K562 (cell line): ENCODE measurements around the gene NFATC1. TPM values are rescaled to one million over a fixed set of nuclear protein-coding genes. Genes with fewer than 3 reads are reported as not detected.

Experiments
- ATAC-seq: fragments of 200-7000 bp; cut with Tn5 transposase; 3 replicates; pipeline ENCODE4 v1.9.1; 2020; ENCODE audit warnings: moderate library complexity
- BruUV-seq: library from RNA; stranded (reverse); fragments of 400-500 nt; replicated peaks from 2 replicates; lab custom pipeline; 2021; lab: Mats Ljungman, UMichigan
- CTCF ChIA-PET: fragments of 300-600 bp; formaldehyde crosslinking; extraction: SDS; loops from one replicate; lab custom pipeline; 2021; ENCODE audit warnings: low intra/inter-chr PET ratio; lab: Yijun Ruan, JAX
- POLR2A ChIA-PET: fragments of 300-600, 350-650 bp; sonication (Branson Sonifier 250); formaldehyde crosslinking; extraction: SDS; loops from one replicate; lab custom pipeline; 2021; ENCODE audit warnings: antibody characterized with exemption, inconsistent platforms; lab: Yijun Ruan, JAX
- DNase-seq, 4 experiments: peaks; one replicate each; pipeline versions ENCODE4 v3.0.0 to v3.0.0-alpha.2; 2011 to 2018; ENCODE audit warnings: low spot score in 3 of 4, mixed read lengths in 3 of 4; ENCODE audit errors: extremely low read depth in 1 of 4
- FAIRE-seq: peaks from 2 replicates; lab custom pipeline; 2011; peaks lifted over from hg19 to GRCh38; lab: Jason Lieb, UNC
- H2AFZ ChIP-seq: 2 replicates; pipeline ENCODE4 v1.6.0; 2011; ENCODE audit warnings: low read depth, low read length, control low read depth, inconsistent platforms
- H3K27ac ChIP-seq: fragments of 200-600 bp; 3 replicates; pipeline ENCODE4 v1.8.0; 2011; ENCODE audit warnings: low read depth, mild to moderate bottlenecking, control low read depth, inconsistent platforms, low read length, moderate library complexity, mixed read lengths; ENCODE audit errors: extremely low read depth
- H3K27me3 ChIP-seq, 2 experiments: fragments of 300-600 bp in 1 of 2; 2 replicates in 1 of 2; 3 replicates in 1 of 2; pipeline versions ENCODE4 v1.6.0 to v1.8.0; 2011; ENCODE audit warnings: inconsistent platforms in 2 of 2, low read length in 2 of 2, mild to moderate bottlenecking in 1 of 2, mixed read lengths in 1 of 2, moderate library complexity in 1 of 2; ENCODE audit not compliant: control insufficient read depth in 2 of 2, insufficient read depth in 2 of 2
- H3K36me3 ChIP-seq: fragments of 300-600 bp; 3 replicates; pipeline ENCODE4 v1.8.0; 2011; ENCODE audit warnings: mild to moderate bottlenecking, low read length, inconsistent platforms; ENCODE audit not compliant: control insufficient read depth, insufficient read depth
- H3K4me1 ChIP-seq, 2 experiments: fragments of 200-600 bp in 1 of 2; replicated peaks in 1 of 2; 2 replicates in 1 of 2; 3 replicates in 1 of 2; pipeline versions ENCODE4 v1.5.1 to v1.8.0; 2011; ENCODE audit warnings: inconsistent platforms in 2 of 2, low read length in 2 of 2, mild to moderate bottlenecking in 1 of 2, mixed read lengths in 1 of 2, moderate library complexity in 1 of 2; ENCODE audit not compliant: control insufficient read depth in 2 of 2, insufficient read depth in 2 of 2
- H3K4me2 ChIP-seq: 2 replicates; pipeline ENCODE4 v1.6.1; 2011; ENCODE audit warnings: low read length, control low read depth, inconsistent platforms, mixed read lengths; ENCODE audit not compliant: insufficient read depth
- H3K4me3 ChIP-seq: fragments of 200-600 bp; sonication (generic), shearing (Covaris generic); 2 replicates; pipeline ENCODE4 v1.5.1; 2016; ENCODE audit warnings: control low read depth, inconsistent platforms
- H3K79me2 ChIP-seq: fragments of 200-600 bp; 3 replicates; pipeline ENCODE4 v1.8.0; 2011; ENCODE audit warnings: low read length, inconsistent platforms; ENCODE audit not compliant: control insufficient read depth, insufficient read depth
- H3K9ac ChIP-seq, 2 experiments: 2 replicates each; pipeline versions ENCODE4 v1.6.0 to v1.6.1; 2011; ENCODE audit warnings: low read depth in 2 of 2, low read length in 2 of 2, control low read depth in 1 of 2, inconsistent platforms in 1 of 2, mild to moderate bottlenecking in 1 of 2, mixed read lengths in 1 of 2; ENCODE audit not compliant: insufficient read depth in 1 of 2
- H3K9me1 ChIP-seq: one replicate; pipeline ENCODE4 v1.6.0; 2011; ENCODE audit warnings: inconsistent platforms, mild to moderate bottlenecking, low read length, moderate library complexity; ENCODE audit not compliant: control insufficient read depth, insufficient read depth
- H3K9me3 ChIP-seq: replicated peaks from 2 replicates; pipeline ENCODE4 v1.5.1; 2011; ENCODE audit warnings: low read depth, low read length, inconsistent platforms; ENCODE audit not compliant: control insufficient read depth, insufficient read depth
- H4K20me1 ChIP-seq: replicated peaks from 2 replicates; pipeline ENCODE4 v1.6.1; 2011; ENCODE audit warnings: low read length, inconsistent platforms, mixed read lengths; ENCODE audit not compliant: control insufficient read depth, insufficient read depth
- C11orf30 ChIP-seq: fragments of 450-650 bp; IDR thresholded peaks from 2 replicates; pipeline ENCODE4 v1.6.1; 2016; ENCODE audit warnings: low read depth, mild to moderate bottlenecking
- NCOR1 ChIP-seq: fragments of 450-650 bp; IDR thresholded peaks from 2 replicates; pipeline ENCODE4 v1.6.1; 2016; ENCODE audit warnings: mild to moderate bottlenecking, moderate library complexity
- NFATC3 ChIP-seq: fragments of 450-650 bp; IDR thresholded peaks from 2 replicates; pipeline ENCODE4 v1.6.1; 2017; ENCODE audit warnings: mild to moderate bottlenecking
- RBFOX2 ChIP-seq: fragments of 200-400 bp; formaldehyde crosslinking; IDR thresholded peaks from 2 replicates; pipeline ENCODE4 v1.6.1; 2017; ENCODE audit warnings: low read depth, mild to moderate bottlenecking, low read length, moderate library complexity
- RNF2 ChIP-seq: sonication (generic); IDR thresholded peaks from 2 replicates; pipeline ENCODE4 v1.6.1; 2016
- SETDB1 ChIP-seq: IDR thresholded peaks from one replicate; pipeline ENCODE4 v1.6.1; 2012; ENCODE audit warnings: low read length, control low read depth, inconsistent platforms
- SFPQ ChIP-seq: fragments of 200-400 bp; formaldehyde crosslinking; IDR thresholded peaks from 2 replicates; pipeline ENCODE4 v1.6.1; 2017; ENCODE audit warnings: mild to moderate bottlenecking, low read depth, low read length, moderate library complexity
- STAT5A ChIP-seq: IDR thresholded peaks from 2 replicates; pipeline ENCODE4 v1.6.1; 2012; ENCODE audit warnings: low read length, inconsistent platforms, borderline replicate concordance
- TEAD2 ChIP-seq: fragments of 450-650 bp; IDR thresholded peaks from 2 replicates; pipeline ENCODE4 v1.6.1; 2016; ENCODE audit warnings: missing genetic modification characterization, control low read depth, missing compliant biosample characterization
- UBTF ChIP-seq, 2 experiments: IDR thresholded peaks; 2 replicates each; pipeline ENCODE4 v1.6.1; 2012; ENCODE audit warnings: improper control_type of control experiment in 2 of 2, low read depth in 2 of 2, low read length in 2 of 2, borderline replicate concordance in 1 of 2
- ZNF780A ChIP-seq: fragments of 250-450 bp; sonication (Bioruptor Pico); IDR thresholded peaks from 2 replicates; pipeline ENCODE4 v1.5.0; 2021; ENCODE audit warnings: mild to moderate bottlenecking
- WGBS: fragments of 100-300 bp; shearing (Covaris generic); methylation state at CpG from one replicate; pipeline ENCODE4 v1.1.6; 2016; ENCODE audit warnings: low coverage, mixed read lengths; ENCODE audit not compliant: insufficient coverage; ENCODE audit errors: missing lambda C conversion rate; 5-methylcytosine and 5-hydroxymethylcytosine counted together
- in situ Hi-C: fragments of 300-500 bp; cut with MboI; formaldehyde crosslinking; loops from 4 replicates; pipeline ENCODE4 v1.15.0; 2018; ENCODE audit warnings: inconsistent platforms, mixed read lengths
- intact Hi-C: fragments of 100-400 bp; cut with micrococcal nuclease; formaldehyde crosslinking; loops from 2 replicates; pipeline ENCODE4 v1.14.2; 2022
- polyA plus RNA-seq, 8 experiments: library from polyadenylated mRNA; depleted of rRNA in 4 of 8; stranded (reverse) in 5 of 8; unstranded in 3 of 8; fragments of >200 nt; fragmentation: Nextera tagmentation in 2 of 8; fragmentation: Illumina TruSeq in 1 of 8; extraction: Ambion mirVana in 2 of 8; extraction: Trizol in 1 of 8; gene quantifications; 2 replicates each; pipeline versions ENCODE4 v1.2.1 to v1.2.3, GENCODE V29; 2011 to 2014; ENCODE audit warnings: inconsistent platforms in 1 of 8, missing spikeins in 1 of 8
- total RNA-seq, 7 experiments: library from RNA; depleted of rRNA in 6 of 7; stranded (reverse); fragments of >200 nt in 6 of 7; fragmentation: Illumina TruSeq in 2 of 7; extraction: Trizol in 2 of 7; gene quantifications; 2 replicates each; pipeline versions ENCODE4 v1.2.1 to v1.2.3, GENCODE V29; 2011 to 2021; ENCODE audit warnings: low replicate concordance in 1 of 7

The NFATC1 gene
- total and polyA plus RNA-seq, 9 of the 15 experiments (the other 6 are each of a cell fraction or from before 2014, with no cell fraction given) = 1.1 to 16.4 (median 2.5) TPM

- TF ChIP-seq C11orf30 = no peak
- no peak for TF ChIP-seq SETDB1
- TF ChIP-seq SFPQ = no peak
- no peak for TF ChIP-seq TEAD2 (tag)
- TF ChIP-seq NCOR1 = no peak
- no peak for TF ChIP-seq UBTF (IDR thresholded peaks at IDR 0.05; ENCODE audit: borderline replicate concordance in 1 of 2, low read depth in 2 of 2, low read length in 2 of 2)
- TF ChIP-seq RNF2 = no peak
These were observed 168.2 kb downstream of the NFATC1 start (continued) for GRCh38 chr18:79563949-79564348.

GRCh38 chr18:79564441-79564840, 168.7 kb downstream of the NFATC1 start:
- Histone ChIP-seq H3K9me3 (no peaks in the 10 kb centered on the region), H3K79me2 (no peaks in the 10 kb centered on the region), H3K4me2 (no peak overlapping the region), H3K9ac (no peak overlapping the region), H4K20me1 (no peaks in the 10 kb centered on the region; the same call in 1 of the 2 replicates), H3K9me1 (no peaks in the 10 kb centered on the region), H3K4me1 (0 out of 5 replicates have a peak, but pooled peaks cover 0 to 4% of the 10 kb centered on the region in 2 experiments), H3K27me3 (peaks cover 17 to 61% of the 10 kb centered on the region in 2 experiments; a peak in 4 of 5 replicates), H3K27ac (no peak overlapping the region), H3K4me3 (no peak overlapping the region), H3K36me3 (no peaks in the 10 kb centered on the region), H2AFZ (no peak overlapping the region)
- BruUV-seq = no TSS peak
- 36% methylated on average over 6 of the region's 6 CpGs for WGBS
- no peak for DNase-seq
- intact Hi-C loops (no loop called here), in situ Hi-C loops (no loop called here)
- ChIA-PET POLR2A (no interaction called here), CTCF (no interaction called here)
- no peak for ATAC-seq
- no peak for FAIRE-seq
- TF ChIP-seq STAT5A (no peak), ZNF780A (CRISPR knock-in tag) (no peak), RBFOX2 (no peak), NFATC3 (no peak)
